Heart left ventricle (tissue), 16 donors: Measurements from ENCODE around the gene KDM4B. TPM values are rescaled to one million over a fixed set of nuclear protein-coding genes. Genes with fewer than 3 reads are reported as not detected.

Experiments used
- ATAC-seq, 4 donors: fragments of 200-7000 bp; cut with Tn5 transposase; one replicate each; pipeline ENCODE4 v1.9.1; 2020 to 2022; ENCODE audit warnings: moderate library complexity in 4 of 4, mild to moderate bottlenecking in 3 of 4, moderate number of reproducible peaks in 1 of 4
- DNase-seq, 5 donors: peaks; one replicate each; pipeline ENCODE4 v3.0.0-alpha.2; 2020
- H3K27ac ChIP-seq, 12 donors: fragments of 200-600 bp; sonication (generic) in 4 of 12; one replicate each; pipeline versions ENCODE4 v1.5.0 to v1.8.0; 2016 to 2022; ENCODE audit warnings: mild to moderate bottlenecking in 2 of 12
- H3K27me3 ChIP-seq, 9 donors: fragments of 200-600 bp; sonication (generic) in 2 of 9; one replicate each; pipeline versions ENCODE4 v1.5.1 to v1.8.0; 2016 to 2022; ENCODE audit warnings: mild to moderate bottlenecking in 3 of 9
- H3K36me3 ChIP-seq, 9 donors: fragments of 200-600 bp; sonication (generic) in 2 of 9; one replicate each; pipeline versions ENCODE4 v1.5.0 to v1.8.0; 2018 to 2022; ENCODE audit warnings: mild to moderate bottlenecking in 2 of 9
- H3K4me1 ChIP-seq, 12 donors: fragments of 200-600 bp; sonication (generic) in 4 of 12; one replicate each; pipeline versions ENCODE4 v1.5.0 to v1.8.0; 2016 to 2022; ENCODE audit warnings: mild to moderate bottlenecking in 3 of 12
- H3K4me3 ChIP-seq, 12 donors: fragments of 200-600 bp; sonication (generic) in 4 of 12; one replicate each; pipeline versions ENCODE4 v1.5.0 to v1.8.0; 2017 to 2022; ENCODE audit warnings: mild to moderate bottlenecking in 9 of 12, moderate library complexity in 4 of 12
- H3K9me3 ChIP-seq, 12 donors: fragments of 200-600 bp; sonication (generic) in 4 of 12; one replicate each; pipeline versions ENCODE4 v1.5.0 to v1.8.0; 2016 to 2022; ENCODE audit warnings: mild to moderate bottlenecking in 1 of 12
- POLR2A ChIP-seq, 2 donors: fragments of 450-650 bp; IDR thresholded peaks; one replicate each; pipeline ENCODE4 v1.6.1; 2017; ENCODE audit warnings: antibody characterized with exemption in 2 of 2, mild to moderate bottlenecking in 2 of 2, moderate library complexity in 2 of 2
- WGBS, 4 donors: extraction: QIAGEN DNeasy Blood & Tissue Kit in 2 of 4; methylation state at CpG; one replicate each; pipeline versions ENCODE4 v1.1.5 to v1.1.7; 2013 to 2018; 5-methylcytosine and 5-hydroxymethylcytosine counted together
- intact Hi-C, 10 donors: fragments of 100-400 bp; cut with DNase I; formaldehyde crosslinking; loops; one replicate each; pipeline versions ENCODE4 v1.11.1 to v1.14.2; 2022
- polyA plus RNA-seq, 2 donors: library from polyadenylated mRNA; stranded (reverse); fragments of 200-250 nt; gene quantifications; one replicate each; pipeline ENCODE4 v1.2.3, GENCODE V29; 2013
- total RNA-seq, 9 donors: library from RNA; depleted of rRNA in 2 of 9; stranded (reverse); fragments of >200 nt in 2 of 9; fragmentation: NEBNext Ultra II Directional in 3 of 9; extraction: Animal tissue kit (Norgen Biotek cat#: 25700) in 3 of 9; gene quantifications; one replicate each; pipeline versions ENCODE4 v1.1.0 to v1.2.4, GENCODE V29; 2016 to 2023
- TF ChIP-seq, protein P1 (sequence below), 12 donors: fragments of 200-600 bp; sonication (generic) in 4 of 12; IDR thresholded peaks; one replicate each; pipeline versions ENCODE4 v1.5.0 to v1.8.0; 2018 to 2022; ENCODE audit warnings: antibody characterized with exemption in 12 of 12, mild to moderate bottlenecking in 5 of 12
- donor health status: ischemic (EF 13 %, LVEDD 7.1; RV severe dilation, severe dysfunction).
- donor health status: healthy with polysubstance abuse.
- donor health status: DM: no; HTN: yes; CAD: no.
- donor health status: DM: no; HTN: no; CAD: no.
- donor health status: ischemic (EF 25% LVEDD 6.9; RV normal size, moderate dysfunction).
- donor health status: ischemic (EF 25% LVEDD 5.7; RV mildly dilated, moderate dysfunction).
- donor health status: healthy.
- donor health status: DM: yes; HTN: yes; CAD: no.
- donor health status: ischemic (EF 35%, LVEDD 5.7; RV mildly dilated, moderate dysfunction).
- donor health status: nonischemic (EF 11% LVEDD 7.7; RV severe dilation, severe dysfunction).
- donor health status: DM: yes; HTN: yes; CAD: no.
- donor health status: PGD.
- donor health status: ischemic (EF 29% LVEDD 5.4; RV normal size, mild dysfunction).
- donor health status: nonischemic (EF 23%, LVEDD 6.1; RV moderate dilation, normal function).

KDM4B gene
- total and polyA plus RNA-seq, 11 donors, result 21.5 to 36.5 (median 27.2) TPM

DNA sequence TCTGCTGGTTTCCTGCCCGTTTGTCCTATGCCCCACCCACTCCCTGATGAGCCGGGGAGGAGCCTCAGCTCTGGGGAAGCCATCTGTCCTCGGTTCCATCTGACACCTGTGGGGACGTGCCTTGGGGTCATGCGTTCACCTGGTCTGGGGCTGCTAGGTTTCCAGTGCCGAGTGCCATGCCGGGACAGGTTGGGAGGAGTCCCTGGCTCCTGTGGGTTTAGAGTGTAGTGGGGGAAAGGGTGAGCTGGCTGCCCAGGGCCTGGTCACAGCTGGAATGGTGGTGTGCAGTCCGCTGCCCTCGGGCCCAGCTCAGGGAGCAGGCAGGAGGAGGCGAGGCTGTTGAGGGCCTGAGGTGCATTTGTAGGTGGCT lies 2.5 kb downstream of the KDM4B start:
- H3K27me3 ChIP-seq, result no peaks in the 10 kb centered on the region
- no peak for TF ChIP-seq POLR2A (IDR thresholded peaks at IDR 0.05)
- TF ChIP-seq, protein P1, sequence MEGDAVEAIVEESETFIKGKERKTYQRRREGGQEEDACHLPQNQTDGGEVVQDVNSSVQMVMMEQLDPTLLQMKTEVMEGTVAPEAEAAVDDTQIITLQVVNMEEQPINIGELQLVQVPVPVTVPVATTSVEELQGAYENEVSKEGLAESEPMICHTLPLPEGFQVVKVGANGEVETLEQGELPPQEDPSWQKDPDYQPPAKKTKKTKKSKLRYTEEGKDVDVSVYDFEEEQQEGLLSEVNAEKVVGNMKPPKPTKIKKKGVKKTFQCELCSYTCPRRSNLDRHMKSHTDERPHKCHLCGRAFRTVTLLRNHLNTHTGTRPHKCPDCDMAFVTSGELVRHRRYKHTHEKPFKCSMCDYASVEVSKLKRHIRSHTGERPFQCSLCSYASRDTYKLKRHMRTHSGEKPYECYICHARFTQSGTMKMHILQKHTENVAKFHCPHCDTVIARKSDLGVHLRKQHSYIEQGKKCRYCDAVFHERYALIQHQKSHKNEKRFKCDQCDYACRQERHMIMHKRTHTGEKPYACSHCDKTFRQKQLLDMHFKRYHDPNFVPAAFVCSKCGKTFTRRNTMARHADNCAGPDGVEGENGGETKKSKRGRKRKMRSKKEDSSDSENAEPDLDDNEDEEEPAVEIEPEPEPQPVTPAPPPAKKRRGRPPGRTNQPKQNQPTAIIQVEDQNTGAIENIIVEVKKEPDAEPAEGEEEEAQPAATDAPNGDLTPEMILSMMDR (IDR thresholded peaks at IDR 0.05), result no peak
- peak overlapping the region in 11 of 12 donors; percentile 2 to 87 (median 66) for H3K27ac ChIP-seq
- ATAC-seq (no peak), DNase-seq (peak in 1 of 5 donors; percentile 71)
- H3K4me3 ChIP-seq, result peak overlapping the region in 11 of 12 donors; percentile 55 to 92 (median 69)
- H3K9me3 ChIP-seq, result no peaks in the 10 kb centered on the region
- H3K4me1 ChIP-seq, result peaks cover 0 to 71% (median 51%) of the 10 kb centered on the region in 12 donors
- intact Hi-C loops, result loop anchor here in 8 of 10 donors (2.0 to 10.0 kb wide), 5 partner anchors 46 to 61 kb away; no protein-coding TSS in a partner anchor
- 25 to 39% (median 38%) methylated on average over 8 to 10 of the region's 10 CpGs for WGBS, 4 donors
- H3K36me3 ChIP-seq, result no peaks in the 10 kb centered on the region

DNA sequence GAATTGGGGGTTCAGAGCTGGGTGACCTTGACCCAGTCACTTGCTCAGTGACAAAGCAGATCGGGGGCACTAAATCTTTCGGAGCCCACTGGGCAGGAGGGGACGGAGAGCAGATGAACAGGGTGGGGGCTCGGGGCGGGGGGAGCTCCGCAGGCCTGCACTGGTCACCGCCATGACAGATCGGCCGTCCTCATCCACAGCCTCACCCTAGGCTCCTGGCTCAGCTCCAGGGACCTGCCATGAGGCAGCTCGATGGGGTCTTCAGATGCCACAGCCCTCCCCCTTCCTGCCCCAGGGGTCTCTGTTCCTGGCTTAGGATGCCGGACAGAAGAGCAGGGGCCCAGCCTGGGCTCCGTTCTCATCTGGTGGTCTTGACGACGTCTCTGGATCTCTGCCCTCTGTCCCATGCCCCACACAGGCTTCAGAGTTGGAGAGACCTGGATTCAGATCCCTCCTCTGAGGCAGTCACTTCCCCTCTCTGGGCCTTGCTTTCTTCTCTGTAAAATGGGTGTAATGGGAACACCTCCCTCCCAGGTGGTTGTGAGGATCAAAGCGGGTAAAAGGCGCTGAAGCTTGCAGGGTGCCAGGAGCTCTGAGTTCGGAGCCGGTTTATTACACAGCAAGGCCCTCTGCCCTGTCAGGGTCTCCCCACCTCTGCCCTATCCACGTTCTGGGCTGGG lies 3.0 kb downstream of the KDM4B start:
- Histone ChIP-seq H3K4me1 (peaks cover 5 to 76% (median 57%) of the 10 kb centered on the region in 12 donors), H3K4me3 (peak overlapping the region in 7 of 12 donors; percentile 63 to 92 (median 73)), H3K36me3 (no peaks in the 10 kb centered on the region), H3K9me3 (no peaks in the 10 kb centered on the region), H3K27me3 (no peaks in the 10 kb centered on the region), H3K27ac (peak overlapping the region in 8 of 12 donors; percentile 55 to 87 (median 65))
- 80 to 90% (median 85%) methylated on average over 12 to 19 of the region's 19 CpGs for WGBS, 4 donors
- ATAC-seq, result no peak
- no peak for DNase-seq
- TF ChIP-seq, protein P1 (IDR thresholded peaks at IDR 0.05), result no peak
- no peak for TF ChIP-seq POLR2A (IDR thresholded peaks at IDR 0.05)
- intact Hi-C loops, result loop anchor here in 8 of 10 donors (2.0 to 10.0 kb wide), 5 partner anchors 45 to 60 kb away; no protein-coding TSS in a partner anchor

DNA sequence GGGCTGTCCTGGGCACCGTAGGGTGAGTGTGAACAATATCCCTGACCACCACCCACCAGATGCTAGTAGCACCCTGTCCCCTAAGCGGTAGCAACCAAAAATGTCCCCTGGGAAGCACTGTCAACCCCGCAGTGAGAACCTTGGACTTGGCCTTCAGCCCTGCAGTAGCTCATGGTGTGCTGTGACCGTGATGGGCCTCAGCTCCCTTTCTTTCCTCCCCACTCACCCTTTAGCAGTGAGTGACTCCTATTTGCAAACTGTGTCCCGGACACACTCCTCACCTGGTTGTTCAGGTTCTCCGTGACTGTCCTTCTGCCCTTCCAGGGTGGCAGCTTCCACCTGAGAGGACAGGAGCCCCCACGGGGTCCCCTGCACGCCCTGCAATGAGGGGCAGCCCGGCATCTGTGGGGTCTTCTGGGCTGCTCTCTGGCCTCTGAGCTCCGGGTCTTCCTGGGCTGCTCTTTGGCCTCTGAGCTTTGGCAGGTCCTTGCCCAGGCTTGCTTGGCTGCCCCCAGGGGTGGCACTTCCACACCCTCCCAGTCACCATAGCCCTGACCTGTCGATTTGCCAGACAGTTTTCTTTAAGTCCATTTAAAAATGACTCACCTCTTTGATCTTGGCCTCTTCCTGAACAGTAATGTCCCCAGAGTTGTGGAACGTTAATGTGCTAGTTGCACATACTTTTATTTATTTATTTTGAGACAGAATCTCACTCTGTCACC lies 3.8 kb downstream of the KDM4B start:
- intact Hi-C loops, result loop anchor here in 7 of 10 donors (5.0 to 10.0 kb wide), 4 partner anchors 45 to 60 kb away; no protein-coding TSS in a partner anchor
- Histone ChIP-seq H3K27me3 (no peaks in the 10 kb centered on the region), H3K4me3 (no peak overlapping the region), H3K9me3 (no peaks in the 10 kb centered on the region), H3K27ac (peak overlapping the region in 1 of 12 donors; percentile 87), H3K4me1 (peaks cover 7 to 83% (median 64%) of the 10 kb centered on the region in 12 donors), H3K36me3 (no peaks in the 10 kb centered on the region)
- 66 to 81% (median 73%) methylated on average over 10 to 12 of the region's 12 CpGs for WGBS, 4 donors
- no peak for TF ChIP-seq POLR2A (IDR thresholded peaks at IDR 0.05)
- TF ChIP-seq, protein P1 (IDR thresholded peaks at IDR 0.05), result no peak
- DNase-seq (no peak), ATAC-seq (no peak)
